GM19351 (cell line): Measurements from ENCODE around the gene CMTM1.
A peak's percentile ranks its signal among the peaks of the same experiment; 100 is the strongest.
"Not testable (repeated sequence)": the region's sequence is repeated elsewhere in the genome, so short reads cannot be mapped to it uniquely, and the experiment has no call there.

Experiments used
- ATAC-seq: cut with Tn5 transposase; IDR thresholded peaks from one replicate; pipeline ENCODE4 v1.9.1; 2021; ENCODE audit warnings: mild to moderate bottlenecking, moderate library complexity; ENCODE audit not compliant: unreplicated experiment

The CMTM1 gene

GRCh38 chr16:66588981-66589713 lies 22.9 kb downstream of the CMTM1 start:
- ATAC-seq = peak; percentile 99

GRCh38 chr16:66590322-66590721 lies 24.1 kb downstream of the CMTM1 start:
- ATAC-seq = no peak

DNA sequence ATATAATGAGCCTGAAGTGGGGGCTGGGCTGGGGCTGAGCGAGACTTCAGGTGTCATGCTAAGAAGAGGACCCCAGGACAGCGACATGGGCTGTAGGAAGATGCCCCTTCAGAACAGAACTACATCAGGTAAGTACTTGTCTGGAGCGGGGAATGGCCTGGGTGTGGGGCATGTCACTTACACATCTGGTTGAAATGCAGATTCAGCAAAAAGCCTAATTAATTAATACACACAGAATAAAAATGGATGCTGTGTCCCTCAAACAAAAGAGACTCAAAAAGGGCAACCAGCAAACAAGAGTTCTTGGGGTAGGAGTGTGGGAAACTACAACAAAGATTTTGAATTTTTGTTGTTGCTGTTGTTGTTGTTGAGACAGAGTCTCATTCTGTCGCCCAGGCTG lies 24.8 kb downstream of the CMTM1 start:
- no peak for ATAC-seq

DNA sequence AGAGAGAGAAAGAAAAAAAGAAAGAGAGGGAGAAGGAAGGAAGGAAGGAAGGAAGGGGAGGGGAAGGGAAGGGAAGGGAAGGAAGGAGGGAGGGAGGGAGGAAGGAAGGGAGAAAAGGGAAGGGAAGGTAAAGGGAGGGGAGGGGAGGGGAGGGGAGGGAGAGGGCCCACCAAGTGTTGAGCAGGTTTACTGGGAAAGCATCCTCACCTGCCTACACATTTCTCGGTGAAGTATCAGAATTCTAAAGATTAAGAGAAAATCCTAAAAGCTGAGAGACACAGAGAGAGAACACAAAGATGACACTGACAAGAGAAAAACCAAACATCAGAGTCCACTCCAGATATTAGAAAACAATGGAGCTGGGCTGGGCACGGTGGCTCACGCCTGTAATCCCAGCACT lies 26.0 kb downstream of the CMTM1 start:
- no peak for ATAC-seq

DNA sequence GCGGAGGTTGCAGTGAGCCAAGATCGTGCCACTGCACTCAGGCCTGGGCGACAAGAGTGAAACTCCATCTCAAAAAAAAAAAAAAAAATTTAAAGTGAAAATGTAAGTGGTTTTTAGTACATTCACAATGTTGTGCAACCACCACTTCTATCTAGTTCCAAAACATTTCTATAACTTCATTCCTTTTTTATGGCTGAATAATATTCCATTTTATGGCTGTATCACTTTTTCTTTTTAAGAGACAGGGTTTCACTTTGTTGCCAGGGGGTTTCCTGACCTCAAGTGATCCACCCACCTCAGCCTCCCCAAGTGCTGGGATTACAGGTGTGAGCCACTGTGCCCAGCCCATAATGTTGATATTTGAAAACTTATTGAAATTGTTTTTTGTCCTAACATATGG lies 26.6 kb downstream of the CMTM1 start:
- ATAC-seq = no peak

DNA sequence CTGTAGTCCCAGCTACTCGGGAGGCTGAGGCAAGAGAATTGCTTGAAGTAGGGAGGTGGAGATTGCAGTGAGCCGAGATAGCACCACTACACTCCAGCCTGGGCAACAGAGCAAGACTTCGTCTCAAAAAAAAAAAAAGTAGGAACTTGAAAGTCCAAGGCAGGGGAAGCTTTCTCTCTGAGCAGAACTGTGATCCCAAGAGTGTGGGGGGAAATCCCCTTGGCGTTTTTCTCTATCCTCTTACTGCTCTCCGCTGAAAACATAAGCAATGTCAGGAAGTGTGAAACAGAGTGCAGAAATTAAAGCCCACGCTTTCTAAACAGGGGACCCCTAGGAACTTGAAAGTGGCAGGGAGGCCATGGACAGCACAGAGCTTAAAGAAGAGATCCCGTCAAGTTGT lies 28.5 kb downstream of the CMTM1 start:
- no peak for ATAC-seq

DNA sequence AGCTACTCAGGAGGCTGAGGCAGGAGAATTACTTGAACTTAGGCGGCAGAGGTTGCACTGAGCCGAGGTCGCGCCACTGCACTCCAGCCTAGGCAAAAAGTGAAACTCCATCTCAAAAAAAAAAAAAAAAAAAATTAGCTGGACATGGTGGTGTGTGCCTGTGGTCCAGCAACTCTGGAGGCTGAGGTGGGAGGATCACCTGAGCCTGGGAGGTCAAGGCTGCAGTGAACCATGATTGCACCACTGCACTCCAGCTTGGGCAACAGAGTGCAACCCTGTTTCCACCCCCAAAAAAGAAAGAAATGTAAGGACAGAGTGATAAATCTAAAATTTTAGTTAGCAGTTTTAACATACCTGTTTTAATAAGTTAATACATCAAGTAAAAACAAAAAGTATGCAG lies 30.3 kb downstream of the CMTM1 start:
- not testable (repeated sequence) for ATAC-seq

DNA sequence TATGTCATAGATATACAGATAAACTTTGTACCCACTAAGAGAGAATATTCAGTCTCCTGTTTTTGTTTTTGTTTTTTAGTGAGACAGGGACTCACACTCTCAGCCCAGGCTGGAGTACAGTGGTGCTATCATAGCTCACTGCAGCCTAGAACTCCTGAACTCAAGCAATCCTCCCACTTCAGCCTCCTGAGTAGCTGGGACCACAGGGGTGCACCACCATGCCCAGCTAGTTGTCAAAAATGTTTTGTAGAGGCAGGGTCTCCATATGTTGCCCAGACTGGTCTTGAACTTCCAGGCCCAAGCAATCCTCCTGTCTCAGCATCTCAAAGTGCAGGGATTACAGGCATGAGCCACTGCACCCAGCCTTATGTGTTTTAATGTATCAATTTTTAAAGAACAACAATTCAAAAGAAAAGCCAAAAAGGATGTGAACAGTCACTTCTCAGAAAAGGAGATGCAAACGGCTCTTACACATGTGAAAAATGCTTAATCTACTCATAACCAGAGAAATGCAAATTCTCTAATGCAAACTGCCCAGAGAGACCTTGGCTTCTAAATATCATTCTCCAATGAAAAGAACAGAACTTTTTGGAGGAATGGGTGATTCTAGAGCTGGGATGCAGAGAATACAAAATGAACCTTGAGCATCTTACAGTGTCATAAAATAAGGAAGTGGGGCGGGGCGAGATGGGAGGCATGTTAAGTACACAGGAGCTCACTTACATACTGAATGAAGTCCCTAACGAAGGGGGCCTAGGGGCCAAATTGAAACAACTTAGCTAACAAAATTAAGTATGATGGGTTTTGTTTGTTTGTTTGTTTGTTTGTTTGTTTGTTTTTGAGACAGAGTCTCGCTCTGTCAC lies 31.0 kb downstream of the CMTM1 start:
- peak; percentile 73 for ATAC-seq

DNA sequence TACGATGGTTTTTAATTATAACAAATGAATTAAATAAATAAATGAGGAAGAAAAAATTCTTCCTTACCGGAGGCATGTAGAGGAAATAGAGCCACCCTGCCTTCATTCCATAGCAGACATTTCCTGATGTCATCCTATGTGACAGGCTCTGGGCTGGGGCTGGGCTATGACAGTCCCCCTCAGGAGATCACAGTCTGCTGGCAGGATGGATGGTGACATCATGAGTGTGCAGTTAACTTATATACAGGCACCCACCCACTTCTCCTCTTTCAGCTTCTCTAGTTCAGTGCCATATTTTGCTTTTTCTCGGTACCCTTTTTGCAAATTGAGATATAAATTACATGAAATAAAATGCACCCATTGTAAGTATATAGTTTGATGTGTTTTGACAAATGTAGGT lies 31.9 kb downstream of the CMTM1 start:
- ATAC-seq = no peak

GRCh38 chr16:66599726-66600125 lies 33.5 kb downstream of the CMTM1 start:
- ATAC-seq = no peak

DNA sequence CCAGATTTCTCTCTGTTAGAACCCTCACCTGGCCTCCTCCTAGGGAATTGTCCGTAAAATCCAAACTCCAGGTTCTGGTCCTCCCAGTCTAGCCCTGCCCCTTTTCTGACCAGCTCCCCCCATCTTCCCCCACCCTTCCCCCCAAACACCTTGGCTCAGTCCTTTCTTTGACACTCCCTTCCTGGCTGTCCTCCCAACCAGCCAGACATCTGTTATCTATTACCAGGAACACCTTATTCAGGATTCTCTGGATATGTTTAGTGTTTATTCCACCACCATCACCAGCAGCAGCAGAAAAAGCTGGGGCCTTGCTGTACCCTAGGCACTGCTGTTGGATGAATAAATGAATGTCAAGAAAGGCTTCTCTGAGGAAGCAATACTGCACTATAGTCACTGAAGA lies 34.2 kb downstream of the CMTM1 start:
- no peak for ATAC-seq

- ATAC-seq = no peak
These were observed 35.2 kb downstream of the CMTM1 start for GRCh38 chr16:66601471-66601870.

GRCh38 chr16:66603537-66604375 lies 37.5 kb downstream of the CMTM1 start:
- ATAC-seq = peak; percentile 21

DNA sequence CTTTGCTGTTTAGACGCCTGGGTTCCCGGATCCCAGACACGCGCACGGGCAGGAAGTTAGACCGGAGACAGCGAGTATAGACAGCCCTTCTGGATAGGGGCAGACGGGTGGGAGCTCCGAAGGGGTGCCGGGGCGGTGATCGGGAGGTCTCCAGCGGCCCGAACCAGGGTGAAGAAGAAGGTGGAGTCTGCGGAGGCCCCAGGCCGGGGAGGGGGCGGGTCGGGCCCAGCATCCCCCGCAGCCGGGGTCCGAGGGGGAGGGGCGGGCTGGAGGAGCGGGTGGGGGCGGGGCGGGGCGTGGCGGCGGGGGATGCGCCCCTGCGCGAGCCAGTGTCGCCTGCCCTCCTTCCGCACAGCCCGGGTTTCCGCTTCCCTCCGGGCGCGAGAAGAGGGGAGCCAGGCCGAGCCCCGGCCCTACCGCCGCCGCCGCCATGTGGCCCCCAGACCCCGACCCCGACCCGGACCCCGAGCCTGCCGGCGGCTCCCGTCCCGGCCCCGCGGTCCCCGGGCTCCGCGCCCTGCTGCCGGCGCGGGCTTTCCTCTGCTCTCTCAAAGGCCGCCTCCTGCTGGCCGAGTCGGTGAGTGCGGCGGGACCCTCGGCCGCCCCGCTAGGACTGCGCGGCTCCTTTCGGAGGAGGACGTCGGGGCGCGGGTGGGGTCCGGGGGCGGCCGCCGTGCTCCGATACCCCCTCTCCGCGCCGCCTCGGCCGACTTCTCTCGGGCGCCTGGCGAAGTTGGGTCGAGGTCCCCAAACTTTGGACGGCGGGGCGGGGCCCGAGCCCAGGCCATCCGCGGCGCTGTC lies 38.3 kb downstream of the CMTM1 start, which contains the start of gene CMTM3:
Gene CMTM3 (plus strand): TSS at position 329 of the 801 bp plus-strand sequence. CDS start 102 bp downstream, at position 431.
- peak; percentile 57 for ATAC-seq

DNA sequence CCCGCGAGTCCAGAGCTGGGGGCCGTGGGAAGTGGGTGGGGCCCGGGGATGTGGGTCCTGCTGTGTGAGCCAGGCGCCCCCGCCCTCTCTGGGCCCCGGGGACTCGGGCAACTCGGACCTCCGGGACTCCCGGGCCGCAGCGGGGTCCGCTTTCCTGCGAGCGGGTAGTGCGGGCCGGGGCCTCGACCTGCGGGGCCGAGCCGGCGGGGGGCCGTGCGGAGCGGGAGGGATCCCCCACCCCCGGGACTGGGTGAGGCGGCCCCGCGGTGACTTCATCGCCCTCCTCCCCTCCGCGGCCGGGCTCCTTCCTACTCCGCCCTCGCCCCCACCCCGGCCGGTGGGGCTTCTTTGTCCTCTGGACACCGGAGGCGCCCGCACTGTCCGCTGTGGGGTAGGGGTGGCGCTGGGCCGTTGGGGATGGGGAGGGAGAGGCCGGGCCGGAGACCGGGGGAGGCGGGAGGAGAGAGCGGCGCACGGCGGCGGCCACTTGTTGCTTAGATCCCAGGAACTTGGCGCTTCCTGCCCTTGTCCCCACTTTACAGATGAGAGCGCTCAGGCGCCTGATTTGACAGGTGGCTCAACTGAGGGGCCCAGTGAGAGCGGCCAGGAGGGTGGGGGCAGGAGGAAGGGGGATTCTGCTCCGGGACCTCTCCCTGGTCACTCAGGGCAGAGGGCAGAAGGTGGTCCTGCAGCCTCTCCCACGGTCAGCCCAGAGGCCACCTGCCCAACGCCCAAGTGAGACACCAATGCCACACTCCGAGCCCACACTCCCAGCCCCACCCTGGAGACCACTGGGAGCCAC lies 39.1 kb downstream of the CMTM1 start:
- peak; percentile 11 for ATAC-seq

GRCh38 chr16:66605979-66606751 lies 39.9 kb downstream of the CMTM1 start:
- peak; percentile 34 for ATAC-seq

- peak; percentile 34 for ATAC-seq
These were observed 42.3 kb downstream of the CMTM1 start for GRCh38 chr16:66608241-66609138.

- no peak for ATAC-seq
These were observed 42.9 kb downstream of the CMTM1 start for GRCh38 chr16:66609139-66609510.
